Activated CD8-positive, alpha-beta memory T cell treated with anti-CD3 and anti-CD28 coated beads, Interleukin-2, amount 10 ng/mL, durations not matched to agents 7 days and 5 days (primary cell): ENCODE data around the gene AUTS2. TPM values are rescaled to one million over a fixed set of nuclear protein-coding genes. Genes with fewer than 3 reads are reported as not detected.

ENCODE experiments used
- ATAC-seq: fragments of 150-1000 bp; cut with Tn5 transposase; one replicate; pipeline ENCODE4 v1.10.0; 2021; ENCODE audit warnings: moderate library complexity
- CTCF ChIA-PET: fragments of 350-600 bp; sonication (Branson Sonifier 250); formaldehyde crosslinking; loops from one replicate; lab custom pipeline; 2021; ENCODE audit warnings: antibody characterized with exemption; lab: Charles Lee
- DNase-seq: peaks from one replicate; pipeline ENCODE4 v3.0.0-alpha.2; 2020
- H3K27ac Mint-ChIP-seq: one replicate; pipeline ENCODE4 v1.8.0; 2021; ENCODE audit warnings: mild to moderate bottlenecking, mixed read lengths
- H3K27me3 Mint-ChIP-seq: one replicate; pipeline ENCODE4 v1.8.0; 2021; ENCODE audit warnings: mixed read lengths
- H3K36me3 Mint-ChIP-seq: one replicate; pipeline ENCODE4 v1.8.0; 2021; ENCODE audit warnings: mild to moderate bottlenecking, mixed read lengths
- H3K4me1 Mint-ChIP-seq: one replicate; pipeline ENCODE4 v1.8.0; 2021; ENCODE audit warnings: mixed read lengths
- H3K4me3 Mint-ChIP-seq: one replicate; pipeline ENCODE4 v1.8.0; 2021; ENCODE audit warnings: mild to moderate bottlenecking, moderate library complexity, mixed read lengths
- H3K9me3 Mint-ChIP-seq: one replicate; pipeline ENCODE4 v1.8.0; 2022; ENCODE audit warnings: low read depth, mixed read lengths
- total RNA-seq, 2 experiments: library from RNA; stranded (reverse); gene quantifications; one replicate each; pipeline ENCODE4 v1.2.3, GENCODE V29; 2021

Gene AUTS2
- total RNA-seq, 2 experiments from 2014 or later: 9.5 to 24.4 TPM

GRCh38 chr7:70486977-70487376 is 888.7 kb downstream of the AUTS2 start:
- DNase-seq: no peak
- H3K27me3 Mint-ChIP-seq: peaks cover 4% of the 10 kb centered on the region
- H3K36me3 Mint-ChIP-seq: no peaks in the 10 kb centered on the region
- no peak for ATAC-seq
- H3K4me3 Mint-ChIP-seq: no peak overlapping the region
- no peaks in the 10 kb centered on the region for H3K9me3 Mint-ChIP-seq
- no peaks in the 10 kb centered on the region for H3K4me1 Mint-ChIP-seq
- CTCF ChIA-PET: no interaction called here
- H3K27ac Mint-ChIP-seq: no peak overlapping the region

GRCh38 chr7:70487428-70487827 is 889.2 kb downstream of the AUTS2 start:
- Mint-ChIP-seq H3K4me3 (no peak overlapping the region), H3K27me3 (peaks cover 4% of the 10 kb centered on the region), H3K9me3 (no peaks in the 10 kb centered on the region), H3K27ac (no peak overlapping the region), H3K4me1 (no peaks in the 10 kb centered on the region), H3K36me3 (no peaks in the 10 kb centered on the region)
- CTCF ChIA-PET: no interaction called here
- ATAC-seq: no peak
- DNase-seq: no peak

- no peaks in the 10 kb centered on the region for H3K4me1 Mint-ChIP-seq
- no peak overlapping the region for H3K4me3 Mint-ChIP-seq
- H3K27ac Mint-ChIP-seq: no peak overlapping the region
- no peaks in the 10 kb centered on the region for H3K36me3 Mint-ChIP-seq
- ATAC-seq (no peak), DNase-seq (no peak)
- CTCF ChIA-PET: no interaction called here
- H3K27me3 Mint-ChIP-seq: peaks cover 4% of the 10 kb centered on the region
- no peaks in the 10 kb centered on the region for H3K9me3 Mint-ChIP-seq
Measured at GRCh38 chr7:70487886-70488285, 889.6 kb downstream of the AUTS2 start.

GRCh38 chr7:70489813-70490212 is 891.5 kb downstream of the AUTS2 start:
- no peak for DNase-seq
- Mint-ChIP-seq H3K27ac (no peak overlapping the region), H3K9me3 (no peaks in the 10 kb centered on the region), H3K4me3 (no peak overlapping the region), H3K27me3 (peaks cover 4% of the 10 kb centered on the region), H3K4me1 (no peaks in the 10 kb centered on the region), H3K36me3 (no peaks in the 10 kb centered on the region)
- no peak for ATAC-seq
- CTCF ChIA-PET: no interaction called here

GRCh38 chr7:70492625-70493024 is 894.4 kb downstream of the AUTS2 start:
- Mint-ChIP-seq H3K36me3 (no peaks in the 10 kb centered on the region), H3K4me3 (no peak overlapping the region), H3K9me3 (no peaks in the 10 kb centered on the region), H3K27me3 (peaks cover 4% of the 10 kb centered on the region), H3K4me1 (no peaks in the 10 kb centered on the region), H3K27ac (no peak overlapping the region)
- no peak for ATAC-seq
- CTCF ChIA-PET: no interaction called here
- DNase-seq: no peak

GRCh38 chr7:70494225-70495032 is 896.2 kb downstream of the AUTS2 start:
- Mint-ChIP-seq H3K36me3 (no peaks in the 10 kb centered on the region), H3K27me3 (peaks cover 4% of the 10 kb centered on the region), H3K4me3 (no peak overlapping the region), H3K9me3 (no peaks in the 10 kb centered on the region), H3K27ac (no peak overlapping the region), H3K4me1 (no peaks in the 10 kb centered on the region)
- CTCF ChIA-PET: no interaction called here
- ATAC-seq (no peak), DNase-seq (no peak)

- peaks cover 4% of the 10 kb centered on the region for H3K27me3 Mint-ChIP-seq
- no peaks in the 10 kb centered on the region for H3K36me3 Mint-ChIP-seq
- no peaks in the 10 kb centered on the region for H3K9me3 Mint-ChIP-seq
- no peaks in the 10 kb centered on the region for H3K4me1 Mint-ChIP-seq
- no peak for ATAC-seq
- H3K4me3 Mint-ChIP-seq: no peak overlapping the region
- no peak overlapping the region for H3K27ac Mint-ChIP-seq
- CTCF ChIA-PET: no interaction called here
- DNase-seq: no peak
Measured at GRCh38 chr7:70495033-70495376, 896.7 kb downstream of the AUTS2 start.

- no peaks in the 10 kb centered on the region for H3K36me3 Mint-ChIP-seq
- no peak overlapping the region for H3K27ac Mint-ChIP-seq
- no peaks in the 10 kb centered on the region for H3K4me1 Mint-ChIP-seq
- no peak overlapping the region for H3K4me3 Mint-ChIP-seq
- DNase-seq (no peak), ATAC-seq (no peak)
- H3K27me3 Mint-ChIP-seq: no peaks in the 10 kb centered on the region
- CTCF ChIA-PET: no interaction called here
- H3K9me3 Mint-ChIP-seq: no peaks in the 10 kb centered on the region
Measured at GRCh38 chr7:70497793-70498192, 899.5 kb downstream of the AUTS2 start.

GRCh38 chr7:70498232-70498992 is 900.1 kb downstream of the AUTS2 start:
- H3K4me1 Mint-ChIP-seq: no peaks in the 10 kb centered on the region
- DNase-seq (no peak), ATAC-seq (no peak)
- no peak overlapping the region for H3K4me3 Mint-ChIP-seq
- H3K27ac Mint-ChIP-seq: no peak overlapping the region
- CTCF ChIA-PET: no interaction called here
- H3K9me3 Mint-ChIP-seq: no peaks in the 10 kb centered on the region
- H3K27me3 Mint-ChIP-seq: no peaks in the 10 kb centered on the region
- H3K36me3 Mint-ChIP-seq: no peaks in the 10 kb centered on the region

GRCh38 chr7:70500261-70500660 is 902.0 kb downstream of the AUTS2 start:
- no peaks in the 10 kb centered on the region for H3K36me3 Mint-ChIP-seq
- no peaks in the 10 kb centered on the region for H3K4me1 Mint-ChIP-seq
- no peaks in the 10 kb centered on the region for H3K27me3 Mint-ChIP-seq
- H3K4me3 Mint-ChIP-seq: no peak overlapping the region
- H3K27ac Mint-ChIP-seq: no peak overlapping the region
- CTCF ChIA-PET: no interaction called here
- ATAC-seq: no peak
- DNase-seq: no peak
- H3K9me3 Mint-ChIP-seq: no peaks in the 10 kb centered on the region

- ATAC-seq: no peak
- Mint-ChIP-seq H3K36me3 (no peaks in the 10 kb centered on the region), H3K9me3 (no peaks in the 10 kb centered on the region), H3K27ac (no peak overlapping the region), H3K27me3 (no peaks in the 10 kb centered on the region), H3K4me3 (no peak overlapping the region), H3K4me1 (no peaks in the 10 kb centered on the region)
- CTCF ChIA-PET: no interaction called here
- no peak for DNase-seq
Measured at GRCh38 chr7:70502117-70502863, 904.0 kb downstream of the AUTS2 start.

GRCh38 chr7:70504254-70504653 is 906.0 kb downstream of the AUTS2 start:
- Mint-ChIP-seq H3K4me1 (no peaks in the 10 kb centered on the region), H3K36me3 (no peaks in the 10 kb centered on the region), H3K27me3 (no peaks in the 10 kb centered on the region), H3K9me3 (no peaks in the 10 kb centered on the region), H3K27ac (no peak overlapping the region), H3K4me3 (no peak overlapping the region)
- ATAC-seq (no peak), DNase-seq (no peak)
- CTCF ChIA-PET: no interaction called here

- CTCF ChIA-PET: no interaction called here
- Mint-ChIP-seq H3K4me1 (no peaks in the 10 kb centered on the region), H3K27ac (no peak overlapping the region), H3K9me3 (no peaks in the 10 kb centered on the region), H3K36me3 (no peaks in the 10 kb centered on the region), H3K27me3 (no peaks in the 10 kb centered on the region), H3K4me3 (no peak overlapping the region)
- DNase-seq (no peak), ATAC-seq (no peak)
Measured at GRCh38 chr7:70505468-70505867, 907.2 kb downstream of the AUTS2 start.

GRCh38 chr7:70505886-70506285 is 907.6 kb downstream of the AUTS2 start:
- Mint-ChIP-seq H3K27me3 (no peaks in the 10 kb centered on the region), H3K27ac (no peak overlapping the region), H3K4me1 (no peaks in the 10 kb centered on the region), H3K4me3 (no peak overlapping the region), H3K9me3 (no peaks in the 10 kb centered on the region), H3K36me3 (no peaks in the 10 kb centered on the region)
- no peak for ATAC-seq
- DNase-seq: no peak
- CTCF ChIA-PET: no interaction called here
